LNCAP (cell line): ENCODE measurements around the gene TSTD2.

Source experiments
- CTCF ChIP-seq: fragments of 450-650 bp; IDR thresholded peaks from 2 replicates; pipeline ENCODE4 v1.5.1; 2017; ENCODE audit warnings: mild to moderate bottlenecking

Gene TSTD2

GRCh38 chr9:97567182-97567893 is 65.8 kb downstream of the TSTD2 start:
- TF ChIP-seq CTCF: no peak

- no peak for TF ChIP-seq CTCF
Observed at GRCh38 chr9:97565262-97565661, 67.9 kb downstream of the TSTD2 start.

GRCh38 chr9:97564291-97565175 is 68.6 kb downstream of the TSTD2 start:
- no peak for TF ChIP-seq CTCF

GRCh38 chr9:97563458-97564135 is 69.6 kb downstream of the TSTD2 start:
- no peak for TF ChIP-seq CTCF

- TF ChIP-seq CTCF: no peak
Observed at GRCh38 chr9:97562542-97562941, 70.6 kb downstream of the TSTD2 start.

GRCh38 chr9:97561501-97561900 is 71.7 kb downstream of the TSTD2 start:
- no peak for TF ChIP-seq CTCF

- no peak for TF ChIP-seq CTCF
Observed at GRCh38 chr9:97560851-97561250, 72.3 kb downstream of the TSTD2 start.
